ENCODE measurements around the gene ERCC8. TPM values are rescaled to one million over a fixed set of nuclear protein-coding genes. Genes with fewer than 3 reads are reported as not detected.

The ERCC8 gene
- total RNA-seq, 1 donor from 2014 or later = 10.3 TPM

DNA sequence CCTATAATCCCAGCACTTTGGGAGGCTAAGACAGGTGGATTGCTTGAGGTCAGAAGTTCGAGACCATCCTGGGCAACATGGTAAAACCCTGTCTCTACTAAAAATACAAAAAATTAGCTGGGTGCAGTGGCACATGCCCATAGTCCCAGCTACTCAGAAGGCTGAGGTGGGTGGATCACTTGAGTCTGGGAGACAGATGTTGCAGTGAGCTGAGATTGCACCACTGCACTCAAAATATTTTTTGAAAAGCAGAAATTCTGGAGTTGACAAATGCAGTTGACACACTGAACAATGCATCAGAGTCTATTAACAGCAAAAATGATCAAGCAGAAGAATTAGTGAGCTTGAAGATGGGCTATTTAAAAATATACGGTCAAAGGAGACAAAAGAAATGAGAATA is 35.6 kb upstream of the ERCC8 start:
- TF ChIP-seq CTCF (conservative IDR thresholded peaks at IDR 0.05; ENCODE audit: low read depth, low read length) = no peak
- H3K4me3 ChIP-seq (ENCODE audit: low read depth, low read length) = no peak overlapping the region
- no peak for DNase-seq (ENCODE audit: low read depth)

DNA sequence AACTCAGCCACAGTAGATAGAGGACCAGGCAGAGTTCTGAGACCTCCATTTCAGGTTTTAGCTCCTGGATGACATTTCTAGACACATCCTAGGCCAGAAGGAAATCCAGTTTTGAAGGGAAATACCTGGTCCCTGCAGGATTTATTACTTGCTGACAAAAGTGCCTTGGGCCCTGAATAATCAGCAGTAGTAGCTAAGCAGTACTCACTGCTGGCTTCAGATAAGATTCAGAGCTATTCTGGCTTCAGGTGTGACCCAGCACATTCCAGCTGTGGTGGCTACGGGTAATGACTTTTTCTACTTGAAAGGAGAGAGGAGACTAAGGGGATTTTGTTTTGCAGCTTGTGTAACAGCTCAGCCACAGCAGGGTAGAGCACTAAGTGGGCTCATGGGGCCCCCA is 34.1 kb upstream of the ERCC8 start:
- DNase-seq (ENCODE audit: low read depth) = no peak
- TF ChIP-seq CTCF (conservative IDR thresholded peaks at IDR 0.05; ENCODE audit: low read depth, low read length) = no peak

DNA sequence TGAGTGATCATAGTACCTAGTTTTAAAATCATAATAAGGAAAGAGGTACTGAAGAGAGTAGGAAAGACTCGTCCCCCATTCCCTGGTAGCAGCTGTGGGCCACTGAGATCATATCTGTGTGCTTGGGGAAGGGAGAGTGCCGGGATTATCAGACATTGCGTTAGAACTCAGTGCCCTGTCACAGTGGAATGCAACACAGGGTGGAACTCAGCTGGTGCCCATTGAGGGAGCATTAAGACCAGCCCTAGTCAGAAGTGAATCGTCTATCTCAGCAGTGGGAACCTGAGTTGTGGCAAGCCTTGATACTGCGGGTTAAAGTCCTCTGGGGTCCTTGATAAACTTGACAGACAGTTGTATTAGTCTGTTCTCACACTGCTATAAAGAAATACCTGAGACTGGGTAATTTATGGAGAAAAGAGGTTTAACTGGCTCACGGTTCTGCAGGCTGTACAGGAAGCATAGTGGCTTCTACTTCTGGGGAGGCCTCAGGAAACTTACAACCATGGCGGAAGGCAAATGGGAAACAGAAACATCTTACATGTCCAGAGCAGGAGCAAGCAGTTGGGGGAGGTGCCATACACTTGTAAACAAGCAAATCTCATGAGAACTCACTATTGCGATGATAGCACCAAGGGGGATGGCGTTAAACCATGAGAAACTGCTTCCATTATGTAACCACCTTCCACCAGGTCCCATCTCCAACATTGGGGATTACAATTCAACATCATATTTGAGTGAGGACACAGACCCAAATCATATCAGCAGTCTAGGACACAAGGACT is 33.3 kb upstream of the ERCC8 start:
- TF ChIP-seq CTCF (conservative IDR thresholded peaks at IDR 0.05; ENCODE audit: low read depth, low read length) = no peak
- no peak for DNase-seq (ENCODE audit: low read depth)
- no peak overlapping the region for H3K4me3 ChIP-seq (ENCODE audit: low read depth, low read length)

More for the DNA sequence above, 34.1 kb upstream of the ERCC8 start:
- no peak overlapping the region for H3K4me3 ChIP-seq (ENCODE audit: low read depth, low read length)

DNA sequence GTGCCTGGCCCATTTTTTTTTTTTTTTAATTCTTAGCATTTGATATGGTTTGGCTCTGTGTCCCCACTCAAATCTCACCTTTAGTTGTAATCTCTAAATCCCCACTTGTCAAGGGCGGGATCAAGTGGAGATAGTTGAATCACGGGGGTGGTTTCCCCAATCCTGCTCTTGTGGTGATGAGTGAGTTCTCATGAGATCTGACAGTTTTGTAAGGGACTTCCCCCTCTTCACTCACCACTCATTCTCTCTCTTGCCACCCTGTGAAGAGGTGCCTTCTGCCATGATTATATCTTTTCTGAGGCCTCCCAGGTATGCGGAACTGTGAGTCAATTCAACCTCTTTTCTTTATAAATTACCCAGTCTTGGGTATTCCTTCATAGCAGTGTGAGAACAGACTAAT is 27.4 kb upstream of the ERCC8 start:
- H3K4me3 ChIP-seq (ENCODE audit: low read depth, low read length) = no peak overlapping the region
- no peak for DNase-seq (ENCODE audit: low read depth)
- TF ChIP-seq CTCF (conservative IDR thresholded peaks at IDR 0.05; ENCODE audit: low read depth, low read length) = no peak

DNA sequence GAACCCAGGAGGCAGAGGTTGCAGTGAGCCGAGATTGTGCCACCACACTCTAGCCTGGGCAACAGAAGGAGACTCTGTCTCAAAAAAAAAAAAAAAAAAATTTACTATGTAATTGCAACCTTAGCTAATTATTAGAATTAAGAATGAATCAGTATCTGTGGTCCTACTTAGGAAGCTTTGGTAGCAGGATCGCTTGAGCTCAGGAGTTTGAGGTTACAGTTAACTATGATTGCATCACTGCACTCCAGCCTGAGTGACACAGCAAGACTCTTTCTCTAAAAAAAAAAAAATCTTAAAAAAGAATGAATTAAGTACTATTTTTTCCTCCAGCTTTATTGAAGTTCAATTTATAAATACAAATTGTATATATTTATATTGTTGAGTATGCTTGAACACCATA is 16.8 kb upstream of the ERCC8 start:
- no peak for TF ChIP-seq CTCF (conservative IDR thresholded peaks at IDR 0.05; ENCODE audit: low read depth, low read length)
- DNase-seq (ENCODE audit: low read depth) = peak; percentile 65
- H3K4me3 ChIP-seq (ENCODE audit: low read depth, low read length) = no peak overlapping the region

- DNase-seq (ENCODE audit: low read depth) = no peak
- peak; percentile 70 for TF ChIP-seq CTCF (conservative IDR thresholded peaks at IDR 0.05; ENCODE audit: low read depth, low read length)
- H3K4me3 ChIP-seq (ENCODE audit: low read depth, low read length) = no peak overlapping the region
Observed at GRCh38 chr5:60960591-60960990, 15.7 kb upstream of the ERCC8 start.

GRCh38 chr5:60959156-60959555 is 14.3 kb upstream of the ERCC8 start:
- H3K4me3 ChIP-seq (ENCODE audit: low read depth, low read length) = no peak overlapping the region
- no peak for TF ChIP-seq CTCF (conservative IDR thresholded peaks at IDR 0.05; ENCODE audit: low read depth, low read length)
- DNase-seq (ENCODE audit: low read depth) = no peak
